T-helper 22 cell (primary cell): ENCODE results near the gene KCNIP1.

Experiments
- DNase-seq: peaks from one replicate; pipeline ENCODE4 v3.0.0-alpha.2; 2020; ENCODE audit warnings: low read depth

The KCNIP1 gene

GRCh38 chr5:170643591-170643990, 139.8 kb downstream of the KCNIP1 start:
- DNase-seq, result no peak

GRCh38 chr5:170644501-170644900, 140.7 kb downstream of the KCNIP1 start:
- DNase-seq, result no peak

DNA sequence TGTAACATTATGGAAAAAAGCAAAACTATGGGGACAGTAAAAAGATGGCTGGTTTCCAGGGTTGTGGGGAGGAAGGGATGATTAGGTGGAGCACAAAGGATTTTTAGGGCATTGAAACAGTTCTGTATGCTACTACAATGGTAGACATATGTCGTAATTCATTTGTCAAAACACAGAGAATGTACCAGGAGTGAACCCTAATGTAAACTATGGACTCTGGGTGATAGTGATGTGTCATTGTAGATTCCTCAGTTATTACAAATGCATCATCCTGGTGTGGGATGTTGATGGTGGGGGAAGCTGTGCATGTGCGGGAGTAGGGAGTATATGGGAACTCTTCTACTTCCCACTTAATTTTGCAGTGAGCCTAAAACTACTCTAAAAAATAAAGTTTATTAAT, 144.7 kb downstream of the KCNIP1 start:
- DNase-seq, result no peak

- DNase-seq, result no peak
Measured at GRCh38 chr5:170650850-170651249, 147.0 kb downstream of the KCNIP1 start.

DNA sequence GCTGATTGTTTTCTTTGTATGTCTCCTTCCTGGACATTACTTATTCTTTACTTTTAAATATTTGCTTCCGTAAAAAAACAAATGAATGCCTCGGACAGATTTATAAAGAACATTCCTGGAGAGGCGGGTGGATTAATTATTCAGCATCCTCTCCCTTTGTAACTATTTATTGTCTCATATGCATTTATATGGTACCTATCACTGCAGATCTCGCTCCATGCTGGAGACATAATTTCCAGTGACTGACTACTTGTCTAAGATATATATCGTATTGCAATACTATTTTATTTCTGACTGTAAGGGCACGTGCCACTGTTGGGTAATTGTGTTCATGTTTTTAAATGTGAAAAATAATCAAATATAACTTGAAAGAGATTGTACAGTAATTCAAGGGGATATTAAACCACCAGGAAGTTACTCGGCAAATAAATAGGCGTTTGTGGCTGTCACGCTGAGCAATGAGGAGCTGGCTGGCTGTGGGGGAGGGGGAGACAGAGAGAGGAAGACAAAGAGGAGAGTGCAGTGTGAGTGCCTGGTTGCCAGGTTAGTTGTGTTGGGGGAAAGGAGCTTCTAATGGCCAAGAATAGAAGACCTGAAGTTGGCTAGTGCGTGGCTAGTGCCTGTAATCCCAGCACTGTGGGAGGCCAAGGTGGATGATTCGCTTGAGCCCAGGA, 147.9 kb downstream of the KCNIP1 start:
- no peak for DNase-seq

GRCh38 chr5:170655476-170655875, 151.7 kb downstream of the KCNIP1 start:
- no peak for DNase-seq

DNA sequence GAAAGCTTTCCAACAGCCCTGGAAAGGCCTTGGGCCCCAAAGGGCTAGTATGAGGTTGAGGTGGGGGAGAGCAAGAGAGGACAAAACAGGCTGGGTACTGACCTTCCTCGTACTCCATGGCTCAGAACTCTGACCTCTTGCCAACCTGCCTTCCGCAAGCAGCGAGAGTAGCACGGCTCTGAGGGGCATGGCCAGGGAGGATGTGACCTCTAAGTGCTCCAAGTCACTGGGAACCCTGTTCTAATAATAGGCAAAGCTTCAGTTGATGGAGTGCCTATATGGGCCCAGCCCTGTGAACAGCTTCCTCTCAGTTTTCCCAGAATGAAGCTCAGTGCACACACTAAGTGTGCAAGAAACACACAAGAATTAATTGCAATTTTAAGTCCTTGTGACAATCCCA, 152.1 kb downstream of the KCNIP1 start:
- DNase-seq, result no peak

DNA sequence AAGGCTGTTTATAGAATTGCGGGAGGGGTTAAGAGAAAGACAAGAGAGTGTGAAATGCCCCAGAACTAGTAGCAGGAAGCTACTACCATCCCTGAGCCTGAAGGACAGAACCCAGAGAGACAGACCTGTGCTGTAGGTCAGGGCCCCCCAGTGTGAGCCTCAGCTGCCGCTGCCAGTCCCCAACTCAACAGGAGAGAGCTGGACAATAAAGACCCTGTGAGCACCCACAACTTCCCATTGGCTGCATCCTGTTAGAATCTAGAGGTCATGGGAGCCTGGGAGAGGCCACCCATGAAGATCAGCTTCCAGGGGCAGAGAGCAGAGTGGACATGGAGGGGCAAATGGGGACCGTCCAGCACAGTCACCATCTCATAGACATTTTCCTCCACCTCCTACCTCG, 152.5 kb downstream of the KCNIP1 start:
- no peak for DNase-seq

GRCh38 chr5:170660531-170660930, 156.7 kb downstream of the KCNIP1 start:
- no peak for DNase-seq

DNA sequence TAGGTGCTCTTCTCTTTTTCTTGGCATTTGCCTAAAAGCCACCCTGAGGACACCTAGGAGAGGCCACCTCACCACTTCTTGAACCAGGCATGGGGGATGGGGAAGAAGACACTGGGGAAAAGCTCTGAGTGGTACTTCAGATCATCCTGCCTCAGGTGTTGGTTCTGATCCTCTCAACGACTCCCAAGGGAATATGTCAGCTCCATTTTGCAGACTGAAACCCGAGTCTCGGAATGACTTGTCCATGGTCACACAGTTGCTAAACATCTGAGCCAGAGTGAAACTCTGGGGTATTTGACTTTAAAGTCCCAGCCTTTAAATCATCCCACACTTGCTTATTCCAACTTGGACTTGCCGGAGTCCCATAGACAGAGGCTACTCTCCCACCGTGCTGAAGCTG, 159.1 kb downstream of the KCNIP1 start:
- DNase-seq, result no peak

DNA sequence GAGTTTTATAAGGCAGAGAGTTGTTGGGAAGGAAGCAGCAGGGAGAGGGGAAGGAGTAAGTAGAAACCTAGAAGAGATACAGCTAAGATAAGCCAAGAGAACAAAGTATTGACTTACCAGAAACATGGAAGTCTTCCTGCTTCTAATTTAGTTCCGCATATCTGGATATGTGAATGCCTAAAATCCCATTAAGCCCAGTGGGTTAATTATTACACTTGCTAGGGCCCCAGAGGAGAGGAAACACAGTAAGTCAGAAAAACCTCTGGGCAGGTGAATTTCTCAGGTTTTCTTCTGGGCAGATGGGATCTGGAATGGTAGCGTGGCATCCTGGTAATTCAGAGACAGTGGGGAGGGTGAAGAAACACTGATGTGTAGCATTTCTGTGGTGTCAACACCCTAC, 175.0 kb downstream of the KCNIP1 start:
- no peak for DNase-seq

DNA sequence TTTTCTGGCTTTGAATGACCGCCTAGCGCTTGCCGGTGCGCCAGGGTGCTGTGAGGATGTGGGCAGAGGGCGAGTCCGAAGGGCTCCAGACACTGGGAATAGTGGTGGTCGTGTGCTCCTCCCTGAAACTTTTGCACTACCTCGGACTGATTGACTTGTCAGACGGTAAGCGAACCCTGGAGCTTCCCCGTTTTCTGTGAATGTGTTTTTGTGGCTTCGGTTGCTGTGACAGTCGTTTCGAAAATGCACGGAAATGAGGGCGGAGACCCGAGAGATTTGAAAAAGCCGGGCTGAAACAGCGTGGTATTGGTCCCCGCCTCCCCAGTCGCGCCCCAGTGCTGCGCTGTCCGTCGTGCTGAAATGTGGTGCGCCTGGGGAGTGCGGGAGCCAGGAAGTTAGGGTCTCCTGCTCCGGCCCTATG, 177.2 kb downstream of the KCNIP1 start:
- DNase-seq, result no peak

DNA sequence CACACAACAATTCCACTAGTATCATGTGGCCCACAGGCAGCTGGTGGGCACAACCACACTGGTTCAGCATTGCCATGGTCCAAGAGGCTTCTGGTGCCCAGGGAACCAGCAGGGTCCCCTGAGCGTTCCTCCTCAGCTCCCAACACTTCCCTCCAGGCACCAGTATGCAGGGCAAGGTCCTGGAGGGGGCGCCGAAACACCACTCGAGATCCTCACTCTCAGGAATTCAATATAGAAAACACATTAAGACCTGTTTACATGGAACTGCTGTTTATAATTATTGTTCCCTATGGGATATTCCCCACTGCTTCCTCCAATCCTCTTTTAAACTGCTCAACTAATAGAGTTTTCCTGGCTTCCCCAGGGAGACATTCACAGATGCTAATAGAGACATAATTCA, 187.8 kb downstream of the KCNIP1 start:
- DNase-seq, result no peak

- DNase-seq, result no peak
Measured at GRCh38 chr5:170693701-170694100, 189.9 kb downstream of the KCNIP1 start.

DNA sequence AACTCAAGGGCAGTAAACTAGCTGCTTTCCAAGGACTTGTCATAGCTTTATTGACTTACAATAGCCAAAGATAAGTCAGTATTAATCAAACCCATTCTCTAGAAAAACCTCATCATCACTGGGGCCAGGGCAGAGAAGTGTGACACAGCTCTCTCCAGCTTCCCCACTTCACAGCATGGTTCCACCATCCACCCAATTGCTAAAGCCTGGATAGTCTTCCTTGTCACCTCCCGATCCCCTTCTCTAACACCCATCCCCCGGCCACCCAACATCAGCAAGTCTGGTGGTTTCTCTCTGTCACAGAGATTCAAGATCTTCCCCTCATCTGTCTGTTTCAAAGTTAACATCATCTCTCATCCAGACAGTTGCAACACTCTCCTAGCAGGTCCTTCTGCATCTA, 191.1 kb downstream of the KCNIP1 start:
- no peak for DNase-seq

GRCh38 chr5:170697031-170697430, 193.2 kb downstream of the KCNIP1 start:
- no peak for DNase-seq

GRCh38 chr5:170700503-170700902, 196.7 kb downstream of the KCNIP1 start:
- no peak for DNase-seq

DNA sequence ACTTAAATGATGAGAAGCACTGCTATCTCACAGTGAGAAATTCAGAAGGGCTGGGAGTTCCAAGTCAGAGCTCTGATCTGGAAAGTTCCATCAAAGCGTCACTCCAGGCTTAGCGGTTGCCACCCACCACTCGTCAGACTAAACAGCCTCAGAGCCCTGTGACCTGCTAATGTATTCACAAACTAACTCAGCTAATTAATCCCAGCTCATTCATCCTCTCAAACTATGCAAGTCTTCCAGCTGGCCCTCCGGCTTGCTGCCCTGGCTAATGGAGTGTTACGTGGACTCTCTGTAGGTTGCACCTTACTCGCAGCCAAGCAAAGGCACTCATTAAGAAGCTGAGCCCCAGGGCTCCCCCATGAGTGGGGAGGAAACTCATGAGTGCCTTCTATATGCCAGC, 197.5 kb downstream of the KCNIP1 start:
- DNase-seq, result no peak

- no peak for DNase-seq
Measured at GRCh38 chr5:170704417-170705192, 200.8 kb downstream of the KCNIP1 start.

DNA sequence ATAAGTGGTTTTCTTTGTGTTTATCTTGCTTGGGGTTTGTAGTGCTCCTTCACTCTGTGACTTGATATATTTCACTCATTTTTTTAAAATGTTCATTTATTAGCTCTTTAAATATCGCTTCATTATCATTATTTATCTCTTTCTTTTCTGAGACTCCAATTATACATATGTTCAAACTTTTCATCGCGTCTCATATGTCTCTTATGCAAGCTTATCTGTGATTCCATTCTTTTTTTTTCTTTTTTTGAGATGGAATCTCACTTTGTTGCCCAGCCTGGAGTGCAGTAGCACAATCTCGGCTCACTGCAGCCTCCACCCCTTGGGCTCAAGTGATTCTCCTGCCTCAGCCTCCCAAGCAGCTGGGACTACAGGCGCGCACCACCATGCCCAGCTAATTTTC, 205.8 kb downstream of the KCNIP1 start:
- no peak for DNase-seq

GRCh38 chr5:170711300-170711699, 207.5 kb downstream of the KCNIP1 start:
- no peak for DNase-seq

DNA sequence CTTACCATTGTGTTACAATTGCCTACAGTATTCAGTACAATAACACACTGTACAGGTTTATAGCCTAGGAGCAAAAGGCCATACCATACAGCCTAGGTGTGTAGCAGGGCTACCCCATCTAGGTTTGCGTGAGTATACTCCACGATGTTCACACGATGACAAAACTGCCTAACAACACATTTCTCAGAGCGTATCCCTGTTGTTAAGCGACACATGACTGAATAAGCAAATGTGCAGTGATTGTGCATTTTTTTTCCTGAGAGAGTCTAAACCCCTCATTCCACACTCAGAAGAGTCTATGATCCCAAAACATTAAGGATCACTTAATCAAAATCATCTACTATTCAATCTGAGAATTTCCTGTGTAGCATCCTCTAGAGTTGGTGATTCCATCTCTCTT, 211.3 kb downstream of the KCNIP1 start:
- DNase-seq, result no peak

- DNase-seq, result no peak
Measured at GRCh38 chr5:170716396-170716795, 212.6 kb downstream of the KCNIP1 start.

- DNase-seq, result no peak
Measured at GRCh38 chr5:170719551-170719950, 215.7 kb downstream of the KCNIP1 start.
